Ectodermal cell (in vitro differentiated cells): Measurements from ENCODE around the gene SRSF4.

Experiments
- H3K27ac ChIP-seq: 2 replicates; pipeline ENCODE4 v1.7.0; 2013; ENCODE audit warnings: mild to moderate bottlenecking, low read depth, low read length; ENCODE audit not compliant: insufficient read depth, poor library complexity, severe bottlenecking
- H3K27me3 ChIP-seq: 2 replicates; pipeline ENCODE4 v1.7.0; 2013; ENCODE audit warnings: mild to moderate bottlenecking, low read length; ENCODE audit not compliant: insufficient read depth, control insufficient read depth, poor library complexity, severe bottlenecking
- H3K36me3 ChIP-seq: one replicate; pipeline ENCODE4 v1.7.0; 2013; ENCODE audit warnings: low read length; ENCODE audit not compliant: control insufficient read depth, insufficient read depth
- H3K4me1 ChIP-seq: one replicate; pipeline ENCODE4 v1.7.0; 2013; ENCODE audit warnings: low read length; ENCODE audit not compliant: control insufficient read depth, insufficient read depth
- H3K4me3 ChIP-seq: 2 replicates; pipeline ENCODE4 v1.7.0; 2013; ENCODE audit warnings: low read depth, low read length, control low read depth; ENCODE audit not compliant: insufficient read depth
- H3K9me3 ChIP-seq: 2 replicates; pipeline ENCODE4 v1.7.0; 2013; ENCODE audit warnings: mild to moderate bottlenecking, low read length, moderate library complexity; ENCODE audit not compliant: control insufficient read depth
- WGBS, 2 experiments: methylation state at CpG; one replicate each; pipeline ENCODE4 v1.1.7; 2013; ENCODE audit warnings: missing lambda C conversion rate in 2 of 2; 5-methylcytosine and 5-hydroxymethylcytosine counted together

Gene SRSF4

DNA sequence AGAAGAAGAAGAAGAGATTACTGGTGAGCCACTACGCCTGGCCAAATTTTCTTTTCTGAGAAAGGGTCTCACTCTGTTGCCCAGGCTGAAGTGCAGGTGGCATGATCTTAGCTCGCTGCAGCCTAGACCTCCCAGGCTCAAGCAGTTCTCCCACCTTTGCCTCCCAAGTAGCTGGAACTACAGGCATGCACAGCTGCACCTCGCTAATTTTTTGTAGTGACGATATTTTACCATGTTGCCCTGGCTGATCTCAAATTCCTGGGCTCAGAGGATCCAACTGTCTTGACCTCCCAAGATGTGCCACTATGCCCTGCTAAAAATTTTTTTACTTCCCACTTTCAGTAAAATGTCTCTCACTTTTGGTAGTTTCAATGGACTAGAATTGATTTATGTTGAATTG, 82.4 kb downstream of the SRSF4 start:
- 95 to 97% methylated on average over 4 of the region's 4 CpGs for WGBS, 2 experiments
- no peak overlapping the region for H3K4me3 ChIP-seq
- H3K9me3 ChIP-seq = no peaks in the 10 kb centered on the region
- peaks cover 15% of the 10 kb centered on the region for H3K36me3 ChIP-seq
- H3K27me3 ChIP-seq = no peaks in the 10 kb centered on the region
- H3K4me1 ChIP-seq = peaks cover 11% of the 10 kb centered on the region
- no peak overlapping the region for H3K27ac ChIP-seq
